ENCODE measurements around the gene GAL3ST1. TPM values are rescaled to one million over a fixed set of nuclear protein-coding genes. Genes with fewer than 3 reads are reported as not detected.

Gene GAL3ST1
- total and polyA plus RNA-seq, 2 of the 8 experiments (the other 6 are each of a cell fraction or from before 2014, with no cell fraction given) = 11.0 to 32.5 TPM

- TF ChIP-seq CHD7 (IDR thresholded peaks at IDR 0.05; ENCODE audit: insufficient replicate concordance, low read length) (no peak), RXRA (IDR thresholded peaks at IDR 0.05; ENCODE audit: insufficient read depth, low read depth, low read length) (no peak), ZNF274 (IDR thresholded peaks at IDR 0.05; ENCODE audit: borderline replicate concordance, extremely low read depth, low read length) (no peak), KDM1A (IDR thresholded peaks at IDR 0.05; ENCODE audit: borderline replicate concordance, low read length) (no peak), KDM4A (IDR thresholded peaks at IDR 0.05; ENCODE audit: low read depth, low read length, severe bottlenecking) (no peak), KDM5A (IDR thresholded peaks at IDR 0.05; ENCODE audit: low read length) (no peak), RAD21 (IDR thresholded peaks at IDR 0.05 in 1 of 2, conservative IDR thresholded peaks at IDR 0.05 in 1 of 2; ENCODE audit: low read depth in 2 of 2, low read length in 2 of 2) (no peak), NANOG (IDR thresholded peaks at IDR 0.05; ENCODE audit: insufficient read depth, low read depth, low read length, poor library complexity, severe bottlenecking) (no peak), TAF1 (IDR thresholded peaks at IDR 0.05; ENCODE audit: low read depth, low read length) (no peak), SAP30 (IDR thresholded peaks at IDR 0.05; ENCODE audit: insufficient read depth, insufficient replicate concordance, low read length) (no peak)
Measured at GRCh38 chr22:30591191-30591587, 16.7 kb upstream of the GAL3ST1 start (continued).

All from H1 (cell line).